Mucosa of descending colon (tissue), 3 donors: ENCODE results near the gene UBL4B. TPM values are rescaled to one million over a fixed set of nuclear protein-coding genes. Genes with fewer than 3 reads are reported as not detected.

Experiments
- ATAC-seq: fragments of 200-7000 bp; cut with Tn5 transposase; one replicate; pipeline ENCODE4 v1.9.1; 2020; ENCODE audit warnings: mild to moderate bottlenecking, moderate library complexity
- DNase-seq, 3 donors: peaks; one replicate each; pipeline ENCODE4 v3.0.0-alpha.2; 2020
- H3K36me3 ChIP-seq: fragments of 200-600 bp; one replicate; pipeline ENCODE4 v1.8.0; 2021; ENCODE audit warnings: low read depth, mild to moderate bottlenecking
- H3K4me1 ChIP-seq: fragments of 200-600 bp; one replicate; pipeline ENCODE4 v1.8.0; 2021; ENCODE audit warnings: low read depth, mild to moderate bottlenecking
- H3K4me3 ChIP-seq: fragments of 200-600 bp; one replicate; pipeline ENCODE4 v1.8.0; 2021; ENCODE audit warnings: mild to moderate bottlenecking
- H3K9me3 ChIP-seq: fragments of 200-600 bp; one replicate; pipeline ENCODE4 v1.8.0; 2021; ENCODE audit warnings: mild to moderate bottlenecking
- intact Hi-C, 2 donors: fragments of 100-400 bp; cut with DNase I in 1 of 2; cut with micrococcal nuclease in 1 of 2; formaldehyde crosslinking; loops; one replicate each; pipeline versions ENCODE4 v1.11.0 to v1.11.1; 2022; cut with DNase I, micrococcal nuclease
- total RNA-seq, 3 donors: library from RNA; stranded (reverse); fragmentation: NEBNext Ultra II Directional in 2 of 3; extraction: Animal tissue kit (Norgen Biotek cat#: 25700) in 2 of 3; gene quantifications; one replicate each; pipeline versions ENCODE4 v1.2.1 to v1.2.4, GENCODE V29; 2021 to 2023
- TF ChIP-seq, protein P1 (sequence below): fragments of 200-600 bp; IDR thresholded peaks from one replicate; pipeline ENCODE4 v1.8.0; 2022; ENCODE audit warnings: antibody characterized with exemption, mild to moderate bottlenecking
- donor health status: DM: no; HTN: no; CAD: no; lungs with moderate emphysema.
- donor health status: DM: no; HTN: no; CAD: no.
- donor health status: DM: no; HTN: yes; CAD: no.

The UBL4B gene
- total RNA-seq, 3 donors from 2014 or later = not detected

DNA sequence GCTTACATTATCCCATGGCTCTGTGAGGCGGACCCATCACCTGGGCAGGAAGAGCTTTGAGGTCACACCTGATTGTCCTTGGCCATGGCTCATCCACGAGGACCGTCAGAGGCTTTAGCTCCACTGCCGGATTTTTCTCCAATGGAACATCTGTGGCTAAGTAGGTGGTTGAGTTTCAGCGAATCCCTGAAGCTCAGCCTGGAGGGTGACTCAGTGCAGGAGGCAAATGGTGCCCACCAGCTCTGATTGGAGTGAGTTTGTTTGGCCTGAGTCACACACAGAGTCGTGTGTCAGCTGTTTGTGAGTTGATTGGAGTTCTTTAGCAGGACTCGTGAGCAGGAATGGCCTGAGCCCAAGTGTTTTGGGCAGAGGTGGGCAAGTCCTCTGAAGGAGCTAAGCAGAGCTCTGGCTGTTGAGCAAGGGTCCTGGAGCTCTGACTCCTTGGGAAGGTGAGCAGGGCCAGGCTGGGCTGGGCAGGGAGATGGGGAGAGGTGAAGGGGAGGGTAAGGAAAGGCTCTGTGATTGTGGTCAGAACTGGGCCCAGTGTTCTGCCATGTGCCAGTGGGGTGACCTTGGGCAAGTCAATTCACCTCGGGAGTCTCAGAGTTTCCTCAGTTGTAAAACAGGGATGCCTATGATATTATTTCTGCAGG is 40.0 kb downstream of the UBL4B start:
- TF ChIP-seq, protein P1, sequence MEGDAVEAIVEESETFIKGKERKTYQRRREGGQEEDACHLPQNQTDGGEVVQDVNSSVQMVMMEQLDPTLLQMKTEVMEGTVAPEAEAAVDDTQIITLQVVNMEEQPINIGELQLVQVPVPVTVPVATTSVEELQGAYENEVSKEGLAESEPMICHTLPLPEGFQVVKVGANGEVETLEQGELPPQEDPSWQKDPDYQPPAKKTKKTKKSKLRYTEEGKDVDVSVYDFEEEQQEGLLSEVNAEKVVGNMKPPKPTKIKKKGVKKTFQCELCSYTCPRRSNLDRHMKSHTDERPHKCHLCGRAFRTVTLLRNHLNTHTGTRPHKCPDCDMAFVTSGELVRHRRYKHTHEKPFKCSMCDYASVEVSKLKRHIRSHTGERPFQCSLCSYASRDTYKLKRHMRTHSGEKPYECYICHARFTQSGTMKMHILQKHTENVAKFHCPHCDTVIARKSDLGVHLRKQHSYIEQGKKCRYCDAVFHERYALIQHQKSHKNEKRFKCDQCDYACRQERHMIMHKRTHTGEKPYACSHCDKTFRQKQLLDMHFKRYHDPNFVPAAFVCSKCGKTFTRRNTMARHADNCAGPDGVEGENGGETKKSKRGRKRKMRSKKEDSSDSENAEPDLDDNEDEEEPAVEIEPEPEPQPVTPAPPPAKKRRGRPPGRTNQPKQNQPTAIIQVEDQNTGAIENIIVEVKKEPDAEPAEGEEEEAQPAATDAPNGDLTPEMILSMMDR = no peak
- Histone ChIP-seq H3K36me3 (no peaks in the 10 kb centered on the region), H3K4me3 (no peak overlapping the region), H3K9me3 (no peaks in the 10 kb centered on the region), H3K4me1 (no peaks in the 10 kb centered on the region)
- intact Hi-C loops = no loop called here
- ATAC-seq (no peak), DNase-seq (no peak)

GRCh38 chr1:110153407-110153950 is 41.2 kb downstream of the UBL4B start:
- Histone ChIP-seq H3K36me3 (no peaks in the 10 kb centered on the region), H3K4me1 (no peaks in the 10 kb centered on the region), H3K9me3 (no peaks in the 10 kb centered on the region), H3K4me3 (no peak overlapping the region)
- TF ChIP-seq, protein P1 = no peak
- intact Hi-C loops = no loop called here
- DNase-seq (no peak), ATAC-seq (no peak)

- intact Hi-C loops = no loop called here
- no peak overlapping the region for H3K4me3 ChIP-seq
- DNase-seq (peak in 2 of 3 donors; percentile 77), ATAC-seq (peak; percentile 62)
- no peaks in the 10 kb centered on the region for H3K36me3 ChIP-seq
- no peaks in the 10 kb centered on the region for H3K4me1 ChIP-seq
- H3K9me3 ChIP-seq = no peaks in the 10 kb centered on the region
- TF ChIP-seq, protein P1 = no peak
Measured at GRCh38 chr1:110155878-110156522, 43.8 kb downstream of the UBL4B start.

- DNase-seq = no peak
- TF ChIP-seq, protein P1 = no peak
- H3K36me3 ChIP-seq = no peaks in the 10 kb centered on the region
- no peaks in the 10 kb centered on the region for H3K4me1 ChIP-seq
- intact Hi-C loops = no loop called here
- ATAC-seq = no peak
- no peak overlapping the region for H3K4me3 ChIP-seq
- no peaks in the 10 kb centered on the region for H3K9me3 ChIP-seq
Measured at GRCh38 chr1:110158261-110158660, 46.0 kb downstream of the UBL4B start.

- TF ChIP-seq, protein P1 = no peak
- intact Hi-C loops = no loop called here
- no peak for DNase-seq
- Histone ChIP-seq H3K9me3 (no peaks in the 10 kb centered on the region), H3K4me1 (no peaks in the 10 kb centered on the region), H3K4me3 (no peak overlapping the region), H3K36me3 (no peaks in the 10 kb centered on the region)
- no peak for ATAC-seq
Measured at GRCh38 chr1:110159168-110159567, 46.9 kb downstream of the UBL4B start.
